Choroid plexus epithelial cell (primary cell): ENCODE measurements around the gene CDC42BPA.

Source experiments
- DNase-seq: peaks from one replicate; pipeline ENCODE4 v3.0.0-alpha.2; 2010; ENCODE audit warnings: low read depth
- H3K4me3 ChIP-seq: 2 replicates; pipeline ENCODE4 v1.5.1; 2011; ENCODE audit warnings: low read depth, mild to moderate bottlenecking, control low read depth, low read length, moderate library complexity
- CTCF ChIP-seq: conservative IDR thresholded peaks from 2 replicates; pipeline ENCODE4 v1.5.1; 2011; ENCODE audit warnings: low read depth, mild to moderate bottlenecking, control low read depth, inconsistent platforms, low read length, moderate library complexity

Gene CDC42BPA

DNA sequence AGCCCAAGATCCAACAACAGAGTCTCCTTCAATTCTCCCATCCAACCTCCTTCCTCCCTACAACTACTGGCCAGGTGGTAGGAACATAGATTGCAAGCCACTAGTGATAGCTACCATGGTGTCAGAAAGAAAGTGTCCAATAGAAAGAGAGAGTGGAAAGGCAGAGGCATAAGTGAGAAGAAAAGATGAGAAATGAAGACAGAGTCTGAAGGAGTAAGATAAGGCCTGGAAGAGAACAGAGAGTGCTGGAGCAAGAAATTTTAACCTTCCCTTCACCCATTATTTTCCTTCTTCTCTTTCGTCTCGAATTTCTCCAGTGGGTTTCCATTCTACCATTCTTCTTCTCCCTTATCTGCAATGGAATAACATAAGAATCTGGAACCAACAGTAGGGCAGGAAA is 57.9 kb downstream of the CDC42BPA start:
- TF ChIP-seq CTCF, result no peak
- H3K4me3 ChIP-seq, result no peak overlapping the region
- no peak for DNase-seq

- no peak overlapping the region for H3K4me3 ChIP-seq
Measured at GRCh38 chr1:227257964-227258363, 60.3 kb downstream of the CDC42BPA start.

GRCh38 chr1:227255086-227255732 is 63.1 kb downstream of the CDC42BPA start:
- no peak for TF ChIP-seq CTCF
- no peak for DNase-seq
- H3K4me3 ChIP-seq, result no peak overlapping the region

More at GRCh38 chr1:227257964-227258363, 60.3 kb downstream of the CDC42BPA start:
- TF ChIP-seq CTCF, result peak; percentile 25
- DNase-seq, result no peak

DNA sequence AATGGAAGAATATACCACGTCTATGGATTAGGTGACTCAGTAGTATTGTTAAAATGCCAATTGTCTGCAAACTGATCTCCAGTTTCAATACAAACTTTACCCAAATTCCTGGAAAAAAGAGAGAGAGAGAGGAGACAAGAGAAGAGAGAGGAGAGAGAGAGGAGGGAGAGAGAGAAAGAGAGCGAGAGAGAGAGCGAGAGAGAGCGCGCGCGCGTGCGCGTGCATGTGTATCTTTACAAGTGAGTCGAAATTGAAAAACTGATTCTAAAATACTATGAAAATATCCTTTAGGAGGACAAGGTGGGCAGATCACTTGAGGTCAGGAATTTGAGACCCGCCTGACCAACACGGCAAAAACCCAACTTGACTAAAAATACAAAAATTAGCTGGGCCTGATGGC is 65.2 kb downstream of the CDC42BPA start:
- TF ChIP-seq CTCF, result no peak
- no peak for DNase-seq
- no peak overlapping the region for H3K4me3 ChIP-seq

GRCh38 chr1:227245613-227246320 is 72.5 kb downstream of the CDC42BPA start:
- TF ChIP-seq CTCF, result no peak
- no peak overlapping the region for H3K4me3 ChIP-seq
- DNase-seq, result no peak

GRCh38 chr1:227244339-227245118 is 73.8 kb downstream of the CDC42BPA start:
- no peak overlapping the region for H3K4me3 ChIP-seq
- DNase-seq, result no peak
- no peak for TF ChIP-seq CTCF
